Erythroblast (primary cell): Measurements from ENCODE around the gene TRAFD1.

Experiments used
- GATA1 ChIP-seq: IDR thresholded peaks from 2 replicates; pipeline ENCODE4 v1.6.1; 2011; ENCODE audit warnings: low read depth, mild to moderate bottlenecking, control low read depth, low read length, moderate library complexity
- POLR2A ChIP-seq: IDR thresholded peaks from 2 replicates; pipeline ENCODE4 v1.6.1; 2011; ENCODE audit warnings: mild to moderate bottlenecking, low read length

- no peak for TF ChIP-seq POLR2A
- no peak for TF ChIP-seq GATA1
Observed at GRCh38 chr12:112185093-112185923, 59.9 kb downstream of the TRAFD1 start.
